Erythroblast (primary cell): ENCODE data around the gene TCERG1L.

Source experiments
- GATA1 ChIP-seq: IDR thresholded peaks from 2 replicates; pipeline ENCODE4 v1.6.1; 2011; ENCODE audit warnings: low read depth, mild to moderate bottlenecking, control low read depth, low read length, moderate library complexity
- POLR2A ChIP-seq: IDR thresholded peaks from 2 replicates; pipeline ENCODE4 v1.6.1; 2011; ENCODE audit warnings: mild to moderate bottlenecking, low read length

GRCh38 chr10:131044379-131045111, 267.0 kb downstream of the TCERG1L start:
- TF ChIP-seq POLR2A (no peak), GATA1 (no peak)
